Ishikawa (cell line): Measurements from ENCODE around the gene ESR1.

Source experiments
- CEBPB ChIP-seq: IDR thresholded peaks from 2 replicates; pipeline ENCODE4 v1.6.1; 2012
- CREB1 ChIP-seq: IDR thresholded peaks from 2 replicates; pipeline ENCODE4 v1.6.1; 2012; ENCODE audit warnings: low read depth
- EGR1 ChIP-seq: IDR thresholded peaks from 2 replicates; pipeline ENCODE4 v1.6.1; 2012
- EP300 ChIP-seq: IDR thresholded peaks from 2 replicates; pipeline ENCODE4 v1.6.1; 2012; ENCODE audit warnings: borderline replicate concordance
- FOXM1 ChIP-seq: IDR thresholded peaks from 2 replicates; pipeline ENCODE4 v1.6.1; 2012; ENCODE audit warnings: low read depth, borderline replicate concordance
- NFIC ChIP-seq: IDR thresholded peaks from 2 replicates; pipeline ENCODE4 v1.6.1; 2012
- RAD21 ChIP-seq: IDR thresholded peaks from 2 replicates; pipeline ENCODE4 v1.6.1; 2012; ENCODE audit warnings: low read depth
- TAF1 ChIP-seq: IDR thresholded peaks from 2 replicates; pipeline ENCODE4 v1.6.1; 2012; ENCODE audit warnings: low read depth, mild to moderate bottlenecking
- TCF12 ChIP-seq: IDR thresholded peaks from 2 replicates; pipeline ENCODE4 v1.6.1; 2012; ENCODE audit warnings: low read depth
- TEAD4 ChIP-seq: IDR thresholded peaks from 2 replicates; pipeline ENCODE4 v1.6.1; 2012
- YY1 ChIP-seq: IDR thresholded peaks from 2 replicates; pipeline ENCODE4 v1.6.1; 2012; ENCODE audit warnings: low read depth
- ZBTB7A ChIP-seq: IDR thresholded peaks from 2 replicates; pipeline ENCODE4 v1.6.1; 2012; ENCODE audit warnings: low read depth
- TF ChIP-seq, protein P1 (sequence below): IDR thresholded peaks from 2 replicates; pipeline ENCODE4 v1.6.1; 2012; ENCODE audit warnings: low read depth, mild to moderate bottlenecking
- TF ChIP-seq, protein P2 (sequence below): IDR thresholded peaks from 2 replicates; pipeline ENCODE4 v1.6.1; 2012
- TF ChIP-seq, protein P3 (sequence below): IDR thresholded peaks from 2 replicates; pipeline ENCODE4 v1.6.1; 2012

Gene ESR1

DNA sequence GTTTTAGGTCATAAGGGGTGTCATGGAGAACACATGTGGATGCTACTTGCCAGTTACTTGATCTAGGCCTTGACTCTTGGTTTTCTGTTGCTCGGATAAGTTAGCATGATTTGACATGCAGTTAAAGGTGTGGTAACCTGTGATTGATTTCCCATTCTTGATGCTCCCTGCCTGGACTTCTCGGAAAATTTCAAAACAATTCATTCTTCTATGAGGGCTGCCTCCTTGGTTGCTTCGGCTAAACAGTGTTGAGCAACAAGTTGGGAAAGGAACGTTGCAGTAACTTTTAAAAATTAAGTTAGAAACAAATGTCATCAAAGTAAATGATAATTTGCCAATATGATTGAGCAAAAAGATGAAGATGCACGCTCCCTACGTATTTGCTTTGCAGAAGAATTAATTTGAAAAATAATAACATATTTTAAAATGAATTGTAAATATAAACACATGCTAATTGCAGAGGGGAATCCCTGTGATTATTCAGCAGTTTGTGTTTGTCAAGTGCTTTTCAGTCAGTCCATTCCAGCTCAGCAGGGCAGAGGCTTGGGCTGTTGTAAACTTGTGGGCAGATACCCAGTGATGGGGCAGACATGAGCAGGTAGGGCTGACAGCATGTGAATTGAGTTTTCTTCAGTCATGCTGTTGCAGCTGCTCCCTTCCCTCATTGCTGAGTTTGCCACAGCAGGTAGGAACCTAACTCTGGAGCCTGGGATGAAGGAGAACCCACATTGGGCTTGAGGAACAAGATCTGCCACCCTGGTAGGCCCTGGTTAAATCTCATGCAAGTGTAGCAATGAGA lies 110.2 kb downstream of the ESR1 start:
- no peak for TF ChIP-seq NFIC
- no peak for TF ChIP-seq EP300
- no peak for TF ChIP-seq RAD21
- TF ChIP-seq, protein P1, sequence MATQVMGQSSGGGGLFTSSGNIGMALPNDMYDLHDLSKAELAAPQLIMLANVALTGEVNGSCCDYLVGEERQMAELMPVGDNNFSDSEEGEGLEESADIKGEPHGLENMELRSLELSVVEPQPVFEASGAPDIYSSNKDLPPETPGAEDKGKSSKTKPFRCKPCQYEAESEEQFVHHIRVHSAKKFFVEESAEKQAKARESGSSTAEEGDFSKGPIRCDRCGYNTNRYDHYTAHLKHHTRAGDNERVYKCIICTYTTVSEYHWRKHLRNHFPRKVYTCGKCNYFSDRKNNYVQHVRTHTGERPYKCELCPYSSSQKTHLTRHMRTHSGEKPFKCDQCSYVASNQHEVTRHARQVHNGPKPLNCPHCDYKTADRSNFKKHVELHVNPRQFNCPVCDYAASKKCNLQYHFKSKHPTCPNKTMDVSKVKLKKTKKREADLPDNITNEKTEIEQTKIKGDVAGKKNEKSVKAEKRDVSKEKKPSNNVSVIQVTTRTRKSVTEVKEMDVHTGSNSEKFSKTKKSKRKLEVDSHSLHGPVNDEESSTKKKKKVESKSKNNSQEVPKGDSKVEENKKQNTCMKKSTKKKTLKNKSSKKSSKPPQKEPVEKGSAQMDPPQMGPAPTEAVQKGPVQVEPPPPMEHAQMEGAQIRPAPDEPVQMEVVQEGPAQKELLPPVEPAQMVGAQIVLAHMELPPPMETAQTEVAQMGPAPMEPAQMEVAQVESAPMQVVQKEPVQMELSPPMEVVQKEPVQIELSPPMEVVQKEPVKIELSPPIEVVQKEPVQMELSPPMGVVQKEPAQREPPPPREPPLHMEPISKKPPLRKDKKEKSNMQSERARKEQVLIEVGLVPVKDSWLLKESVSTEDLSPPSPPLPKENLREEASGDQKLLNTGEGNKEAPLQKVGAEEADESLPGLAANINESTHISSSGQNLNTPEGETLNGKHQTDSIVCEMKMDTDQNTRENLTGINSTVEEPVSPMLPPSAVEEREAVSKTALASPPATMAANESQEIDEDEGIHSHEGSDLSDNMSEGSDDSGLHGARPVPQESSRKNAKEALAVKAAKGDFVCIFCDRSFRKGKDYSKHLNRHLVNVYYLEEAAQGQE = no peak
- TF ChIP-seq TEAD4 = no peak
- TF ChIP-seq, protein P2, sequence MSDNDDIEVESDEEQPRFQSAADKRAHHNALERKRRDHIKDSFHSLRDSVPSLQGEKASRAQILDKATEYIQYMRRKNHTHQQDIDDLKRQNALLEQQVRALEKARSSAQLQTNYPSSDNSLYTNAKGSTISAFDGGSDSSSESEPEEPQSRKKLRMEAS = no peak
- no peak for TF ChIP-seq CEBPB
- TF ChIP-seq, protein P3, sequence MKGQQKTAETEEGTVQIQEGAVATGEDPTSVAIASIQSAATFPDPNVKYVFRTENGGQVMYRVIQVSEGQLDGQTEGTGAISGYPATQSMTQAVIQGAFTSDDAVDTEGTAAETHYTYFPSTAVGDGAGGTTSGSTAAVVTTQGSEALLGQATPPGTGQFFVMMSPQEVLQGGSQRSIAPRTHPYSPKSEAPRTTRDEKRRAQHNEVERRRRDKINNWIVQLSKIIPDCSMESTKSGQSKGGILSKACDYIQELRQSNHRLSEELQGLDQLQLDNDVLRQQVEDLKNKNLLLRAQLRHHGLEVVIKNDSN = no peak
- no peak for TF ChIP-seq YY1
- no peak for TF ChIP-seq TCF12
- TF ChIP-seq ZBTB7A = no peak
- no peak for TF ChIP-seq TAF1
- TF ChIP-seq EGR1 = no peak
- no peak for TF ChIP-seq CREB1
- no peak for TF ChIP-seq FOXM1

DNA sequence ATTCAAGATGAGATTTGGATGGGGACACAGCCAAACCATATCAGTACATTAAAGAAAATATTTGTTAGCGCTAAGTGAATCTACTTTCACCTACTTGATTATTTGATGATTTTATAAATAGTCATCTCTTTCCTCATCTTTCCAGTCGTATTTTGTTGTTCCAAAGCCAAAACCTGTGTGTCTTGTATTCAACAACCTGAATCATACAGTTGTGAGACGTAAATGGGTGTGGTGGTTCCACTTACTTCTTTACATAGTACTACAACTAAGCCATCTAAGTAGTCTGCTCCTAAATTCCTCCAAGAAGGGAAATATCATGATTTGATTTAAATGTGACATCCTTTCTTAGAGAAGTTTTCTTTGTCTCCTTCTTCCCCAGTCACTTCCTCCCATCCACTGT lies 132.8 kb downstream of the ESR1 start:
- TF ChIP-seq EGR1 (no peak), TAF1 (no peak), YY1 (no peak), TCF12 (no peak), CREB1 (no peak), CEBPB (no peak), NFIC (no peak), EP300 (no peak)
- TF ChIP-seq, protein P2 = no peak
- TF ChIP-seq, protein P1 = no peak

DNA sequence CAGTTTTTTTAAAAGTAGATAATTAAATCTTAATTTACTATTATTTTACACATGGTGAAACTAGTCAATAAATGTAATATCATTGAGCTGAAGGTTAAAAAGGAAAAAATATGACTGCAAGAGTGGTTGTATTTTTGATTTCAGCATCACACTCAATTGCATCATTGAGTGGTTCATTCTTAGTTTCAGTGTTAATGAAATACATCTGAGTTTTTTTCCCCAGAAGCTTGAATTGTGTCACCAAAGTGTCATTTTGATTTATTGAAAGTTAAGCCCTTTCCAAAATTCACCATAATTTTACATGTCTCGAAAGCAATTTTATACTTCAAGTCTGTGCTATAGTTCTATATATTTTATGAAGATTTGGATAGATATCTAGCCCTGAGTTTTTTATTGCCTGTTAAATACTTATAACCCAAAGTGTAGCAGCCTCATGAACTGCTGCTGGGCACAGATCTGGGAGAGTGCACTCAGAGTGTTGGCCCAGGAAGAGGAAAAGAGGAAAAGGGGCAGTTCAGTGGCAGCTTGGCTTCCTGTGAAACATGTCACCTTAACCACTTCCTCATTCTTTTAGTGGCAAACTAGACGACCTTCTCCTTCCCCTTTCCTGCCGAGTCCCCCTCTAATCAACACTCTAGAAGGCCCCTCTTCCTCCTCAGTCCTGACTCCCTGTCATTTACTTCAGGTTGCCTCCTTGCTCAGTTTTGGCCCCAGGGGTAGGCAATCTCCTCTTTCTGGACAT lies 140.7 kb downstream of the ESR1 start:
- TF ChIP-seq YY1 (no peak), TCF12 (no peak), FOXM1 (no peak)

DNA sequence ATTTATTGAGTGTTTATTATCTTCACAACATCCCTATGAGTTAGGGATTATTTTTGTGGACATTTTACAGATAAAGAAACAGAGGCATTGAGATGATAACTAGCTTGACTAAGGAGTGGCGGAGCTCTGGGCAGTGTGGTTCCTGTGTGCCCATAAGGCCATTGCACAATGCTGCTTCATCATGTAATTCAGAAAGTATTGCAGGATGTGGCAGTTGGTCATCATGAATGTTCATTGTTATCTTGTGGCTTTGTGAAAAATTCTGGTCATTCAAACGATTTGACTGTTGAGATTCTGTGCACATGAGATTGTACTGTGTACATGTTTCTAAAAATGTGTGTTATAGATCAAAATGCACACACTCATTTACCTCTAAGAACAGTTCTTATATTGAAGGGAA lies 150.8 kb downstream of the ESR1 start:
- TF ChIP-seq, protein P1 = no peak
- TF ChIP-seq CEBPB = 0 out of 2 replicates have a peak, but pooled peaks have one; percentile 33

DNA sequence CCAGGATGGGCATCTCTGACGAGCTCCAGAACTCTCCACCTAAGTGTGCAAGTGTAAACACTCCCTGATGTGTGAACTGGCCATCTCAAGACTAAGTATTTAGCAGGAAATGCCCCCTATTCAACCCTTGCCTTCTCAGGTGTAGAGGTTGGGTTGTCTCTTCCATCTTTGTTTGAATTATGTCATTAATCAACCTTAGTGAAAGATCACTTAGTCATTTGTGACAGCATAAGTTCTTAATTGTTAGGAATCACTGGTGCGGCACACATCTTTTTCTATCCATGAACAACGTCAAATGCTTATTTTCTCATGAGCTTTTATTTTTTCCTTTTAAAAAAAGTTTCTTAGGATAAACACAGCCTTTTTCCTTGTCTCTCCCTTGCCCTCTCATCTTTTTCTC lies 151.6 kb downstream of the ESR1 start:
- TF ChIP-seq, protein P3 = no peak
- TF ChIP-seq RAD21 (no peak), CREB1 (no peak), YY1 (no peak), TEAD4 (peak; percentile 46), EP300 (peak; percentile 56; the same call in 1 of the 2 replicates), CEBPB (no peak), TAF1 (no peak), NFIC (peak; percentile 43; the same call in 1 of the 2 replicates), TCF12 (0 out of 2 replicates have a peak, but pooled peaks have one; percentile 58), FOXM1 (0 out of 2 replicates have a peak, but pooled peaks have one; percentile 32), EGR1 (no peak), ZBTB7A (no peak)
- TF ChIP-seq, protein P1 = no peak
- TF ChIP-seq, protein P2 = no peak
